Mammary epithelial cell (primary cell): Measurements from ENCODE around the gene GYG1.

ENCODE experiments used
- EZH2 ChIP-seq: IDR thresholded peaks from 2 replicates; pipeline ENCODE4 v1.6.1; 2012; ENCODE audit warnings: low read length, inconsistent platforms, borderline replicate concordance
- TF ChIP-seq, protein P1 (sequence below), 2 donors: IDR thresholded peaks in 1 of 2; conservative IDR thresholded peaks in 1 of 2; 2 replicates each; pipeline ENCODE4 v1.5.1; 2011 to 2012; ENCODE audit warnings: inconsistent platforms in 2 of 2, low read length in 2 of 2, mild to moderate bottlenecking in 2 of 2, control low read depth in 1 of 2, low read depth in 1 of 2; ENCODE audit not compliant: insufficient read depth in 1 of 2; ENCODE audit errors: extremely low read depth in 1 of 2

DNA sequence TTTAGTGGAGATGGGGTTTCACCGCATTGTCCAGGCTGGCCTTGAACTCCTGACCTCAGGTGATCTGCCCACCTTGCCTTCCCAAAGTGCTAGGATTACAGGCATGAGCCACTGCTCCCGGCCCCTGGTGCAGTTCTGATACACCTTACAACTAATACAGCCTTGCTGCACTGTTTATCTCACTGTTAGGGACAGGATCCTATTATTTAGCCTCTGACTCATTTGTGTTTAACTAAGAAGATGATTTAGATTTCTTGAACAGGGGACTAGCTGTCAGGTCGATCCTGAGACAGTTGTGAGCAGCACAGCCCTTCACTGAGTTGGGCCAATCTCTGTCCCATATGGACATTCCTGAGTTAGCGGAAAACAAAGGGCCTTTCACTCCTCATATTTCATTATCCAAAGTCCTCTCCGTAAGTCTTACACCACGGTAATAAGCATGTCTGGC is 19.2 kb downstream of the GYG1 start:
- TF ChIP-seq, protein P1, sequence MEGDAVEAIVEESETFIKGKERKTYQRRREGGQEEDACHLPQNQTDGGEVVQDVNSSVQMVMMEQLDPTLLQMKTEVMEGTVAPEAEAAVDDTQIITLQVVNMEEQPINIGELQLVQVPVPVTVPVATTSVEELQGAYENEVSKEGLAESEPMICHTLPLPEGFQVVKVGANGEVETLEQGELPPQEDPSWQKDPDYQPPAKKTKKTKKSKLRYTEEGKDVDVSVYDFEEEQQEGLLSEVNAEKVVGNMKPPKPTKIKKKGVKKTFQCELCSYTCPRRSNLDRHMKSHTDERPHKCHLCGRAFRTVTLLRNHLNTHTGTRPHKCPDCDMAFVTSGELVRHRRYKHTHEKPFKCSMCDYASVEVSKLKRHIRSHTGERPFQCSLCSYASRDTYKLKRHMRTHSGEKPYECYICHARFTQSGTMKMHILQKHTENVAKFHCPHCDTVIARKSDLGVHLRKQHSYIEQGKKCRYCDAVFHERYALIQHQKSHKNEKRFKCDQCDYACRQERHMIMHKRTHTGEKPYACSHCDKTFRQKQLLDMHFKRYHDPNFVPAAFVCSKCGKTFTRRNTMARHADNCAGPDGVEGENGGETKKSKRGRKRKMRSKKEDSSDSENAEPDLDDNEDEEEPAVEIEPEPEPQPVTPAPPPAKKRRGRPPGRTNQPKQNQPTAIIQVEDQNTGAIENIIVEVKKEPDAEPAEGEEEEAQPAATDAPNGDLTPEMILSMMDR (conservative IDR thresholded peaks at IDR 0.05 in 1 of 2, IDR thresholded peaks at IDR 0.05 in 1 of 2; ENCODE audit: extremely low read depth in 1 of 2, insufficient read depth in 1 of 2, low read depth in 1 of 2, low read length in 2 of 2) = no peak
- no peak for TF ChIP-seq EZH2
